Stimulated activated naive B cell treated with anti-CD40 and anti-IgM and Interleukin-4, amounts not matched to agents 10 μg/mL and 1 μg/mL and 100 μg/mL, for 72 hours (primary cell): ENCODE data around the gene CTU2.
A peak's percentile ranks its signal among the peaks of the same experiment; 100 is the strongest.
"Not testable (repeated sequence)": the region's sequence is repeated elsewhere in the genome, so short reads cannot be mapped to it uniquely, and the experiment has no call there.

ENCODE experiments used
- ATAC-seq, 2 donors: fragments of 150-1000 bp; cut with Tn5 transposase; replicated peaks; 2 replicates each; pipeline ENCODE4 v1.10.0; 2021; ENCODE audit warnings: moderate library complexity in 1 of 2
- DNase-seq: peaks from one replicate; pipeline ENCODE4 v3.0.0; 2021
- H3K27ac Mint-ChIP-seq: one replicate; pipeline ENCODE4 v1.8.0; 2022; ENCODE audit warnings: mild to moderate bottlenecking, mixed read lengths
- H3K27me3 Mint-ChIP-seq, 2 donors: one replicate each; pipeline ENCODE4 v1.8.0; 2022; ENCODE audit warnings: mixed read lengths in 2 of 2
- H3K36me3 Mint-ChIP-seq, 2 donors: one replicate each; pipeline ENCODE4 v1.8.0; 2022; ENCODE audit warnings: mixed read lengths in 2 of 2, mild to moderate bottlenecking in 1 of 2
- H3K4me1 Mint-ChIP-seq, 2 donors: one replicate each; pipeline ENCODE4 v1.8.0; 2022; ENCODE audit warnings: mixed read lengths in 2 of 2, mild to moderate bottlenecking in 1 of 2
- H3K4me3 Mint-ChIP-seq, 2 donors: one replicate each; pipeline ENCODE4 v1.8.0; 2022; ENCODE audit warnings: mild to moderate bottlenecking in 2 of 2, mixed read lengths in 2 of 2, moderate library complexity in 1 of 2
- H3K9me3 Mint-ChIP-seq, 2 donors: one replicate each; pipeline ENCODE4 v1.8.0; 2022; ENCODE audit warnings: mixed read lengths in 2 of 2, mild to moderate bottlenecking in 1 of 2

CTU2 gene

DNA sequence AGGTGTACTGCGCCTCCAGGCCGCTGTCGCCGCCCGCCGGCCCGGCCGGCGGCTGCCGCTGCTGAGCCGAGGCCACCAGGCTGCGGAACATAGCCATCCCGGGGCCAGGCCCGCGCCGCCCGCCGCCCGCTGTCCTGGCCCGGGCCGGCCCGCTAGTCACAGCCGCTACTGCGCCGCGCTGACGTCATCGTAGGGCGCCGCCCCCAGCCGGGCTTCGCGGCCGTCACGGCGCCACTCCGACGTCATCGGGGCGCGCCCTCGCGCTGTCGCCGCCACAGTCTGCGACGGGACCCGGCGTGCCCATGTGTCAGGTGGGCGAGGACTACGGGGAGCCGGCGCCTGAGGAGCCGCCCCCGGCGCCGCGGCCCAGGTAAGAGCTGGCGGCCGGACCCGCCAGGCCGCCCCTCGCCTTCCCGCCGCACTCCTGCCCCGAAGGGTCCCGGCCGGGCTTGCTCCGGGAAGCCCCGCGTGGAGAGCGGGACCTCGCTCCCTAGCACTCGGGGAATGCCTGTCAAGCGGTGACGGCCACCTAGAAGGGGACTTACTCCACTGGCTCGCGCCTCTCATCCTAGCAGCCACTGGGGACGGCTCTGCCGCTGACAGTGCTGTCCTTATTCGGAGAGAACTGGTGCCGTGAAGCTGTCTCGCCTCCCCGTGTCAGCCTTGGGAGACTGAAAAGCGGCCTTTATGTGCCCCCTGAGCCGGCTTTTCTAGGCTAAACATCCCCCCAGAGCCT lies at the start of gene CTU2, which contains the start of gene RNF166:
Gene CTU2, plus strand, starts transcription at position 275 of the 736 bp plus-strand sequence. Its CDS starts 28 bp downstream, at position 303.
Gene RNF166, minus strand, starts transcription at position 180 of the 736 bp plus-strand sequence. Its CDS starts 83 bp downstream, at position 97.
- Mint-ChIP-seq H3K36me3 (peaks cover 15 to 22% of the 10 kb centered on the region in 2 donors), H3K27ac (peak within 1 kb of the TSS; percentile 85), H3K9me3 (no peaks in the 10 kb centered on the region), H3K4me3 (peak within 1 kb of the TSS; percentile 87 to 88), H3K27me3 (no peaks in the 10 kb centered on the region), H3K4me1 (peaks cover 43 to 67% of the 10 kb centered on the region in 2 donors)
- ATAC-seq (peak; percentile 81 to 86), DNase-seq (peak; percentile 88)

DNA sequence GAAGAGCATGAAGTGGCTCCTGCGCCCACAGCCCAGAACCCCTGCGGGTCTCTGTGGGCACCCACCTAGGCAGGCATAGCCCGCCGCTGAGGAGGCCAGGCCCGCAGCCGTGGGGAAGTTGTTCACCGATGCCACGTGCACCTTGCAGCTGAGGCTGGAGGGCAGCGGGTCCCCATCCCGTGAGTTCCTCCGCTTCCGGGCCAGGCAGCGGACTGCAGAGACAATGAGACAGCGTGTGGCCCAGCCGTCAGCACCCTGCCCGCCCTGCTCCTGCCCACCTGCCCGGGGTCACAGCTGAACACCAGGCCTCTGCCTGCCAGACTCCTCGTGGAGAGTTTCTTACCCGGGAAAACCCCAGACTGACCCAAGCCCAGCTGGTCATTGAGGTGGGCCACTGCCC lies 48.9 kb upstream of the CTU2 start:
- Mint-ChIP-seq H3K27ac (no peak overlapping the region), H3K9me3 (no peaks in the 10 kb centered on the region), H3K4me1 (peaks cover 26 to 37% of the 10 kb centered on the region in 2 donors), H3K36me3 (peaks cover 43 to 49% of the 10 kb centered on the region in 2 donors), H3K4me3 (no peak overlapping the region), H3K27me3 (no peaks in the 10 kb centered on the region)
- ATAC-seq (no peak), DNase-seq (no peak)

DNA sequence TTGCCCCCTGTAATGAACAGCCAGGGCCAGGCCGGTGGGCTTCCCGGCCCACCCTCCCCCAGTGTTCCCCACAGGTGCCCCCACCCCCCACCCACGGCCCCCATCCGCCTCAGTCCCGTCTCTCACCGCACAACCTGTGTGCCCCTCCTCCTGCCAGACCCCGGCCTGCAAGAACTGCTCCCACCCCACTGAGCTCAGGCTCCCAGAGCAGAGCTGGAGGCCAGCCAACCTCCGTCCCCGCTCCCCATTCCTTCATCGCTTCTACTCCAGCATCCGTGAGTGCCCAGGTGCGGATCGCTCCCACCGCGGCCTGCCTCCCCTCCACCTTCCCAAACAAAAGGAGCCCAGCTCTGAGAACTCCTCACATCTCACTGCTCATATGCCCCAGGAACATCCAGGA lies 47.6 kb upstream of the CTU2 start:
- H3K27me3 Mint-ChIP-seq: no peaks in the 10 kb centered on the region
- peaks cover 22 to 26% of the 10 kb centered on the region in 2 donors for H3K4me1 Mint-ChIP-seq
- ATAC-seq: no peak
- no peak for DNase-seq
- H3K4me3 Mint-ChIP-seq: no peak overlapping the region
- peaks cover 35 to 44% of the 10 kb centered on the region in 2 donors for H3K36me3 Mint-ChIP-seq
- H3K27ac Mint-ChIP-seq: no peak overlapping the region
- H3K9me3 Mint-ChIP-seq: no peaks in the 10 kb centered on the region

DNA sequence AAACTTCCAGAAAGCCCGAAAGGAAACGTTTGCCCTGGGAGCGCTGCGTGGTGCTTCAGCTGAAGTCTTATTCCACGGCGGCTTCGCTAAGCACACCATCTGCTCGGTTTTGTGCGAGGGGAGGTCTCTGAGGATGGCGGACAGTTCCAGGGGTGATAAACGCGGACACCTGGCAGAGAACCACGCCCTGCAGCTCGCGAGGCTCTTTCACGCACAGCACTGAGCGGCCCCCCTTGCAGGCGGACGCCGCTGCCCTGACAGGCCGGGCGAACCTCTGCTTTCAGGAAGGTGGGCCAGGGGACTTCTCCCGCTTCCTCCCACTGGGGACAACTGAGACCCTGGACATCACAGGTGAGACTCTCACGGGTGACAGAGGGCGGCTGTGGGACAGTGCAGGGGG lies 47.1 kb upstream of the CTU2 start:
- Mint-ChIP-seq H3K27ac (no peak overlapping the region), H3K36me3 (peaks cover 30 to 41% of the 10 kb centered on the region in 2 donors), H3K4me1 (peaks cover 24 to 29% of the 10 kb centered on the region in 2 donors), H3K27me3 (no peaks in the 10 kb centered on the region), H3K4me3 (no peak overlapping the region), H3K9me3 (no peaks in the 10 kb centered on the region)
- DNase-seq: no peak
- no peak for ATAC-seq

DNA sequence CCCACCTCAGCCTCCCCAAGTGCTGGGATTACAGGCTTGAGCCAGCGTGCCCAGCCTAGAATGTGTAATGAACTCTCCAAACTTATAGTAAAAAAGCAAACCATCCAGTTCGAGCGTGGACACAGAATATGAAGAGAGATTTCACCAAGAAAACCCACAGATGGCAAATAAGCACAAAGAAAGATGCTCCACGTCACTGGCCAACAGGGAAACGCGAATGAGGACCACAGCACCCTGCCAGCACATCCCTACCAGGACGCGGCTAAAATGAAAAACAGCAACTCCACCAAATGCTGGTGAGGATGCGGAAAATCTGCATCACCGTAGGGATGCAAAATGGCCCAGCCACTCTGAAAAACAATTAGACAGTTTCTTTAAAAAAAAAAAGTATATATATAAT lies 44.8 kb upstream of the CTU2 start:
- Mint-ChIP-seq H3K27ac (no peak overlapping the region), H3K9me3 (no peaks in the 10 kb centered on the region), H3K36me3 (peaks cover 20 to 30% of the 10 kb centered on the region in 2 donors), H3K4me3 (peak overlapping the region; percentile 59 to 70), H3K27me3 (no peaks in the 10 kb centered on the region), H3K4me1 (peaks cover 24 to 37% of the 10 kb centered on the region in 2 donors)
- DNase-seq (no peak), ATAC-seq (no peak)

DNA sequence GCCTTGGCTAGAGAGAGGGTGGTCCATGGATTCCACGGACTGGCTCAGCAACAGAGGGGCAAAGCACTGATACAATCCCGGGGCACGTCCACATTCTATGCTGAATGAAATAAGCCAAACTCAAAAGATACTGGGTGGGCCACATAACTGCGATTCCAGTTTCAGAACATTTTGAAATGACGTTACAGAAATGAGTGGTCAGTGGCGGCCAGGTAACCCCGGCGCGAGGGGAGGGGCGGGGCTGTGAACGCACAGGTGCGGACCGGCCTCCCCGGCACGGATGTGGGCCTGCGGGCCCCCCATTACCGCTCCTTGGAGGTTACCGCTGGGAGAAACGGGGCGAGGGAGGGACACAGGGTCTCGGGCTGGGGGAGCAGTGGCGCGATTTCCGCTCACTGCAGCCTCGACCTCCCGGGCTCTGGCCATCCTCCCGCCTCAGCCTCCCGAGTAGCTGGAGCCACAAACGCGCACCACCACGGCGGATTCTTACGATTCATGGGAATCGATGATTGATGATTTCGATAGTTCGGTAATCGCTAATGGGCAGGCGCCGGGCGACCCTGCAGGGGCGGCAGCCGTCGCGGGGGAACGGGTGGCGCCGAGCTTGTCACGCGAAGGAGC lies 44.0 kb upstream of the CTU2 start:
- peak; percentile 3 to 5 for ATAC-seq
- H3K27me3 Mint-ChIP-seq: no peaks in the 10 kb centered on the region
- peaks cover 25% of the 10 kb centered on the region in 2 donors for H3K36me3 Mint-ChIP-seq
- H3K4me3 Mint-ChIP-seq: peak overlapping the region; percentile 96 to 99
- no peaks in the 10 kb centered on the region for H3K9me3 Mint-ChIP-seq
- DNase-seq: no peak
- H3K27ac Mint-ChIP-seq: peak overlapping the region; percentile 94
- H3K4me1 Mint-ChIP-seq: peaks cover 24 to 41% of the 10 kb centered on the region in 2 donors

DNA sequence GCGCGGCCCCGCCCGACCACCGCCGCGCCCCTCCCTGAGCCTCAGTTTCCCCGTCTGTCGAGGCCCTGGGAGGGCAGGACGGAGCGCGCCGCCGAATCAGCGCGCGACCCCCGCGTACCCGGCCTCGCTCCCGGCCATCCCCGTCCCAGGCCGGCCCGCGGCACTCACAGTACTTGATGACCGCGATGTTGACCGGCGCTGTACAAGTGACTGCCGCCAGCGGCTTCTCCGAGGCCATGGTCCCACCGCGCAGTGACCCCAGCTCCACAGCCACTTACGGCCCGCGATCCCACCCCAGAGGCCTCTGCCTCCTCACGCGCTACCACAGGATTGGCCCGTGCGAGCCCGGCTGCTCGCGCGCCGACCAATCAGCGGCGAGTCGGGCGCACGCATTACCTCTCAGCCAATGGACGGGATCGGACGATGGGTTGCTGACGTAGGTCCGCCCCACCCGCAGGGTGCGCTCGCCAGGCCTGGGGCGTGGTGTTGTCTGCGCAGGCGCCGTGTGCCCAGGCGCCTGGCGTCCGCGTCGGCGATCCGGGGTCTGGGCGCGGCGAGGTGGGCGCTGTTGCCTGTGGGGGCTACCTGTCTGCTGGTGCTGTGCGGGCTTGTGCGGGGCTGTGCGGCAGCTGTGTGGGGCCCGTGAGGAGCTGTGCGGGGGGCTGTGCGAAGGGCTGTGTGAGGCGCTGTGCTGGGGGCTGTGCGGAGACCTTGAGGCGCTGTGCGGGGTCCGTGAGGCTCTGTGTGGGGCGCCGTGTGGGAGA lies 43.3 kb upstream of the CTU2 start, which contains the start of gene MVD:
Gene MVD, minus strand, starts transcription at position 249 of the 764 bp plus-strand sequence. Its CDS starts 11 bp downstream, at position 238.
- Mint-ChIP-seq H3K36me3 (peaks cover 29% of the 10 kb centered on the region in 2 donors), H3K9me3 (no peaks in the 10 kb centered on the region), H3K27ac (peak within 1 kb of the TSS; percentile 99), H3K27me3 (no peaks in the 10 kb centered on the region), H3K4me1 (peaks cover 24 to 44% of the 10 kb centered on the region in 2 donors), H3K4me3 (peak within 1 kb of the TSS; percentile 96 to 99)
- DNase-seq: peak; percentile 97
- peak; percentile 98 to 99 for ATAC-seq

DNA sequence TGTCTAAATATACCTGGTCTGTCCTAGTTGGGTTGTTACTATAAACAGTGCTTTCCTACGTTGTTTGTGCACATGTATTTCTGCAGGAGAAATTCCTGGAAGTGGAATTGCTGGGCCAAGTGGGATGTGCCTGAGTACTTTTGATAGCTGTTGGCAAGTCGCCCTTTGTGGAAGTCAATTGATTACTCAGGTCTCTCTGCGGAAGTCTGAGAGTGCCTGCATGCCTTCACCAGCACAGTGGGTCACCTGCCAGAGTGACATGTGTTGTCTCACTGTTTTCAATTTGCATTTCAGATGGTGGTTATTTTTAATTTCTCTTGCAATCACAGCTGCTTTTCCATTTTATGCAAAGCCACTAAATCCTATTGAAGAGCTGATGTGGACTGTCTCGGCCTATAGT lies 41.2 kb upstream of the CTU2 start:
- Mint-ChIP-seq H3K4me1 (peaks cover 17 to 36% of the 10 kb centered on the region in 2 donors), H3K27ac (no peak overlapping the region), H3K4me3 (no peak overlapping the region), H3K36me3 (peaks cover 31 to 32% of the 10 kb centered on the region in 2 donors), H3K9me3 (no peaks in the 10 kb centered on the region), H3K27me3 (no peaks in the 10 kb centered on the region)
- no peak for ATAC-seq
- no peak for DNase-seq

DNA sequence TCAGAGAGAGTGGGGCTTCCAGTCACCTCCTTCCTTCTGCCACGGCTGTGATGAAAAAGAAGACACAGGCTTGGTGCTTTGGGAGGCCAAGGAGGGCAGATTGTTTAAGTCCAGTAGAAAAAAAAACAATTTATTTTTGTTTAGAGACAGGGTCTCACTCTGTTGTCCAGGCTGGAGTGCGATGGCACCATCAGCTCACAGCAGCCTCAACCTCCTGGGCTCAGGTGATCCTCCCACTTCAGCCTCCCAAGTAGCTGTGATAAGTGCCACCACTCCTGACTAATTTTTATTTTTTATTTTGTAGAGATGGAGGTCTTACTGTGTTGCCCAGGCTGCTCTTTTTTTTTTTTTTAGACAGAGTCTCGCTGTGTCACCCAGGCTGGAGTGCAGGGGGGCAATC lies 40.7 kb upstream of the CTU2 start:
- no peak for ATAC-seq
- no peak for DNase-seq
- Mint-ChIP-seq H3K4me1 (peaks cover 16 to 34% of the 10 kb centered on the region in 2 donors), H3K36me3 (peaks cover 29 to 30% of the 10 kb centered on the region in 2 donors), H3K9me3 (no peaks in the 10 kb centered on the region), H3K27me3 (no peaks in the 10 kb centered on the region), H3K27ac (no peak overlapping the region), H3K4me3 (no peak overlapping the region)

DNA sequence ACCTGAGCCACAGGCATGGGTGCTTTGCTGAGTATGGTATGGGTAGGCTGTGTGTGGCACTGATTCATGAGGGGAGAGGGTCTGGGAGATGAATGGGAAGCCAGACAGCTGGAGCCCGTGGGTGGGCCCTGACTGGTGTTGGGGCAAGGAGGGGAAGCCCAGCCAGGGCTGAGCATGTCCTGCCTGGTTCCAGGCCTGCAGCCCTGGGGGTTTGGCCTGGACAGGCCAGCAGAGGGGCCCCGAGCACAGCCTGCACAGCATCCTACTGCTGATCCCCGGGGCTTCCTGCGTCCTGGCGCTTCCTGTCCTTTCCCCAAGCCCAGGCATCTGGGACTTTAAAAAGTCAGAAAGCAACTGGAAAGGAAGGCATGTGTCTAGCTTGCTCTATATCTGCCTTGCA lies 38.8 kb upstream of the CTU2 start:
- H3K36me3 Mint-ChIP-seq: peaks cover 20 to 26% of the 10 kb centered on the region in 2 donors
- DNase-seq: no peak
- H3K27ac Mint-ChIP-seq: no peak overlapping the region
- peaks cover 9 to 19% of the 10 kb centered on the region in 2 donors for H3K4me1 Mint-ChIP-seq
- no peaks in the 10 kb centered on the region for H3K9me3 Mint-ChIP-seq
- ATAC-seq: no peak
- no peaks in the 10 kb centered on the region for H3K27me3 Mint-ChIP-seq
- no peak overlapping the region for H3K4me3 Mint-ChIP-seq

DNA sequence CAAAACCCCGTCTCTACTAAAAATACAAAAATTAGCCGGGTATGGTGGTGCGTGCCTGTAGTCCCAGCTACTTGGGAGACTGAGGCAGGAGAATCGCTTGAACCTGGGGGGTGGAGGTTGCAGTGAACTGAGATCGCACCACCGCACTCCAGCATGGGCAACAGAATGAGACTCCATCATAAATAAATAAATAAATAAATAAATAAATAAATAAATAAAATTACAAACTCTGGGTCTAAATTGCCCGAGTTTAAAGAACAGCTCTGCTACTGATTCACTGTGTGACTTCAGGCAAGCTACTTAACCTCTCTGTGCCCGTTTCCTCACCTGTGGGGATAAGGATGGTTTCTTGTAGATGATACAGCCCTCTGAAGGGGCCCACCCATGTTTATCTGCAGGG lies 36.8 kb upstream of the CTU2 start:
- peaks cover 24 to 36% of the 10 kb centered on the region in 2 donors for H3K36me3 Mint-ChIP-seq
- not testable (repeated sequence) for ATAC-seq, DNase-seq, H3K9me3 Mint-ChIP-seq, H3K27ac Mint-ChIP-seq, H3K27me3 Mint-ChIP-seq, H3K4me3 Mint-ChIP-seq
- peaks cover 6 to 13% of the 10 kb centered on the region in 2 donors for H3K4me1 Mint-ChIP-seq

DNA sequence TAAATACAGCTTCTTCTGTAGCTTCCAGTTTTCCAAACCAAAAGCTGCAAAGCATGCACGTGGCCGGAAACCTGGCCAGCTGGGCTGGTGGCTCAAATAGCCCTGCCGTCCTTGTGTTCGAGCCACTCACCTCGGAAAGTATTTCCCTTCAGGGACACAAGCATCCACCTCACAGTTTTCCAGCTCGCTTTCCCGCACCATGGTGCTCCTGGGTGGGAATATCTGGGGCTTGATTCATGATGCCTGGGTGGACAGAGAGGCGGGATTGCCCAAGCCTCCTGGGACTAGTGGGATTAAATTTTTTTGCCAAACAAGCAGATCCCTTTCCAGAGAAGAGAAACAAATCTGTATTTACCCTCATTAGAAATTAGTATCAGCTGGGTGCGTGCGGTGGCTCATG lies 36.3 kb upstream of the CTU2 start:
- H3K9me3 Mint-ChIP-seq: no peaks in the 10 kb centered on the region
- no peak overlapping the region for H3K4me3 Mint-ChIP-seq
- H3K36me3 Mint-ChIP-seq: peaks cover 26 to 38% of the 10 kb centered on the region in 2 donors
- no peak overlapping the region for H3K27ac Mint-ChIP-seq
- DNase-seq: no peak
- H3K27me3 Mint-ChIP-seq: no peaks in the 10 kb centered on the region
- no peak for ATAC-seq
- peaks cover 4 to 10% of the 10 kb centered on the region in 2 donors for H3K4me1 Mint-ChIP-seq

DNA sequence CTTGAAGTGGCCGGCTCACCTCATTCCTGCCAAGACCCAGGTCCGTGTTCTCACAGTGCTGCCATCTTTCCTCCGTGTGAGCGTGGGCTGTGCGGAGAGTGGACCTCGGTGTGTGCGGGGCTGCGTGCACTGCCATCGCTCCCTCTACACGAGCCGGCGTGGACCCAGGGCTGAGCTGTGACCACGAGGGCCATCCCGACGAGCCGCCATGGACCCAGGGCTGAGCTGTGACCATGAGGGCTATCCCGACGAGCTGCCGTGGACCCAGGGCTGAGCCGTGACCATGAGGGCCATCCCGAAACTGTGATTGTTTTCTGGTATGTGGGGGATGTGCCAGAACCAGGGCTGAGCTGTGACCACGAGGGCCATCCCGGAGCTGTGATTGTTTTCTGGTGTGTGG lies 34.5 kb upstream of the CTU2 start:
- H3K36me3 Mint-ChIP-seq: peaks cover 31 to 37% of the 10 kb centered on the region in 2 donors
- ATAC-seq (no peak), DNase-seq (no peak)
- no peak overlapping the region for H3K4me3 Mint-ChIP-seq
- no peaks in the 10 kb centered on the region for H3K27me3 Mint-ChIP-seq
- H3K4me1 Mint-ChIP-seq: peaks cover 2 to 7% of the 10 kb centered on the region in 2 donors
- no peaks in the 10 kb centered on the region for H3K9me3 Mint-ChIP-seq
- no peak overlapping the region for H3K27ac Mint-ChIP-seq

DNA sequence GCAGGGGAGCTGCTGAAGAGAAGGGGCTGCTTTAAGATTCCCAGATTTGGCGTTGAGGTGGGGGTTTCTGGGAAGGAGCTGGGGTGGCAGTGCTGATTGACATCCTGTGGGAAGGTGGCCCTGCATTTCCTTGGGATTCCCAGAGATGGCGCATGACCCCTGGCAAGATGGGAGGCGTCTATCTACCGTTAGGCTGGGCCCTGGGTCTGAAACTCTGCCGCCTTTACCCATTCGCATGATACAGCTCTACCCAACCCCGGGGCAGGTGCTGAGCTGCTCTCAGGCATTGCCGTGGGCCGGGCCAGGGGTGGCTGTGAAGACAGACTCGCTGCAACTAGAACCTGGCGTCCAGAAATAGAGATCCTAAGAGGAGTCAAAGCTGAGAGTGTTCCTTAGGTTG lies 33.5 kb upstream of the CTU2 start:
- H3K4me1 Mint-ChIP-seq: no peaks in the 10 kb centered on the region
- no peak overlapping the region for H3K27ac Mint-ChIP-seq

More for the DNA sequence above, 33.5 kb upstream of the CTU2 start:
- ATAC-seq (no peak), DNase-seq (no peak)
- H3K27me3 Mint-ChIP-seq: no peaks in the 10 kb centered on the region
- H3K36me3 Mint-ChIP-seq: peaks cover 30 to 31% of the 10 kb centered on the region in 2 donors
- H3K4me3 Mint-ChIP-seq: no peak overlapping the region
- H3K9me3 Mint-ChIP-seq: no peaks in the 10 kb centered on the region
